GM12878 (cell line): ENCODE data around the gene SLC34A1. TPM values are rescaled to one million over a fixed set of nuclear protein-coding genes. Genes with fewer than 3 reads are reported as not detected.

Experiments used
- ATAC-seq: fragments of 200-7000 bp; cut with Tn5 transposase; 3 replicates; pipeline ENCODE4 v1.9.1; 2020; ENCODE audit warnings: mild to moderate bottlenecking, moderate library complexity
- BruUV-seq: library from RNA; stranded (reverse); fragments of 400-500 nt; replicated peaks from 2 replicates; lab custom pipeline; 2021; lab: Mats Ljungman, UMichigan
- CTCF ChIA-PET: fragments of 300-600 bp; sonication (Branson Sonifier 250); formaldehyde crosslinking; extraction: SDS; loops from one replicate; lab custom pipeline; 2021; ENCODE audit warnings: inconsistent platforms; lab: Yijun Ruan, JAX
- POLR2A ChIA-PET: fragments of 350-600 bp; formaldehyde crosslinking; extraction: SDS; loops from one replicate; lab custom pipeline; 2021; ENCODE audit warnings: inconsistent platforms; lab: Charles Lee
- RAD21 ChIA-PET: fragments of 300-600 bp; sonication (Branson Sonifier 250); formaldehyde crosslinking; loops from one replicate; lab custom pipeline; 2023; ENCODE audit warnings: antibody characterized with exemption; ENCODE audit not compliant: unreplicated experiment; lab: Charles Lee
- SMC1A ChIA-PET: fragments of 300-600 bp; sonication (Branson Sonifier 250); formaldehyde crosslinking; loops from one replicate; lab custom pipeline; 2023; ENCODE audit not compliant: unreplicated experiment, uncharacterized antibody; lab: Charles Lee
- DNase-seq: peaks from one replicate; pipeline ENCODE4 v3.0.0-alpha.2; 2011; ENCODE audit warnings: low read depth, low spot score
- FAIRE-seq: peaks from 3 replicates; lab custom pipeline; 2011; peaks lifted over from hg19 to GRCh38; lab: Jason Lieb, UNC
- H2AFZ ChIP-seq: 2 replicates; pipeline ENCODE4 v1.6.0; 2011; ENCODE audit warnings: low read depth, low read length, control low read depth; ENCODE audit not compliant: control insufficient read depth
- H3K27ac ChIP-seq: 2 replicates; pipeline ENCODE4 v1.5.1; 2011; ENCODE audit warnings: control low read depth; ENCODE audit not compliant: control insufficient read depth, insufficient read depth
- H3K27me3 ChIP-seq, 2 experiments: replicated peaks in 1 of 2; 2 replicates each; pipeline versions ENCODE4 v1.6.0 to v1.6.1; 2011; ENCODE audit warnings: low read length in 1 of 2; ENCODE audit not compliant: control insufficient read depth in 2 of 2, insufficient read depth in 2 of 2
- H3K36me3 ChIP-seq, 2 experiments: 2 replicates each; pipeline ENCODE4 v1.5.1; 2011; ENCODE audit warnings: low read length in 1 of 2; ENCODE audit not compliant: control insufficient read depth in 2 of 2, insufficient read depth in 2 of 2
- H3K4me1 ChIP-seq: 2 replicates; pipeline ENCODE4 v1.6.1; 2011; ENCODE audit warnings: mild to moderate bottlenecking, low read length, moderate library complexity, mixed read lengths; ENCODE audit not compliant: control insufficient read depth, insufficient read depth
- H3K4me2 ChIP-seq: 2 replicates; pipeline ENCODE4 v1.6.0; 2011; ENCODE audit warnings: control low read depth; ENCODE audit not compliant: control insufficient read depth, insufficient read depth
- H3K4me3 ChIP-seq: fragments of 200-600 bp; sonication (generic); 2 replicates; pipeline ENCODE4 v1.5.1; 2016
- H3K79me2 ChIP-seq: 2 replicates; pipeline ENCODE4 v1.6.0; 2011; ENCODE audit warnings: low read length; ENCODE audit not compliant: control insufficient read depth, insufficient read depth
- H3K9ac ChIP-seq: 2 replicates; pipeline ENCODE4 v1.8.0; 2011; ENCODE audit warnings: low read length, control low read depth, mixed read lengths; ENCODE audit not compliant: control insufficient read depth, insufficient read depth
- H3K9me3 ChIP-seq: replicated peaks from 3 replicates; pipeline ENCODE4 v1.5.1; 2011; ENCODE audit warnings: mild to moderate bottlenecking, low read length; ENCODE audit not compliant: control insufficient read depth, insufficient read depth
- H4K20me1 ChIP-seq: 2 replicates; pipeline ENCODE4 v1.6.0; 2011; ENCODE audit not compliant: control insufficient read depth, insufficient read depth
- SPI1 ChIP-seq: IDR thresholded peaks from 2 replicates; pipeline ENCODE4 v1.6.1; 2011; ENCODE audit warnings: low read depth, mild to moderate bottlenecking, low read length, moderate library complexity, borderline replicate concordance; ENCODE audit not compliant: insufficient read depth
- WGBS: methylation state at CpG from one replicate; pipeline ENCODE4 v1.1.6; 2016; ENCODE audit warnings: low lambda C conversion rate; ENCODE audit not compliant: insufficient replicate concordance, insufficient coverage; ENCODE audit errors: missing lambda C conversion rate; 5-methylcytosine and 5-hydroxymethylcytosine counted together
- in situ Hi-C: fragments of 300-500 bp; cut with MboI; formaldehyde crosslinking; loops from 9 replicates; pipeline ENCODE4 v1.14.3; 2018; ENCODE audit warnings: mixed read lengths
- intact Hi-C: fragments of 100-400 bp; cut with micrococcal nuclease; formaldehyde crosslinking; loops from one replicate; pipeline ENCODE4 v1.14.2; 2022; ENCODE audit not compliant: unreplicated experiment
- polyA plus RNA-seq, 11 experiments: library from polyadenylated mRNA; depleted of rRNA in 4 of 11; unstranded in 6 of 11; stranded (reverse) in 5 of 11; fragments of >200 nt; fragmentation: Nextera tagmentation in 4 of 11; fragmentation: Illumina TruSeq in 1 of 11; extraction: Ambion mirVana in 4 of 11; extraction: Trizol in 1 of 11; gene quantifications; 1 replicate in 1 of 11; 2 replicates in 10 of 11; pipeline versions ENCODE4 v1.2.1 to v1.2.3, GENCODE V29; 2011 to 2016; ENCODE audit warnings: inconsistent platforms in 2 of 11, missing spikeins in 2 of 11, low read depth in 1 of 11
- total RNA-seq, 4 experiments: library from RNA; depleted of rRNA in 3 of 4; stranded (reverse); fragments of >200 nt in 3 of 4; fragmentation: Illumina TruSeq in 1 of 4; extraction: Trizol in 1 of 4; gene quantifications; 2 replicates each; pipeline versions ENCODE4 v1.2.1 to v1.2.3, GENCODE V29; 2013 to 2021
- TF ChIP-seq, protein P1 (sequence below): fragments of 450-650 bp; IDR thresholded peaks from 2 replicates; pipeline ENCODE4 v1.6.1; 2017; ENCODE audit warnings: mild to moderate bottlenecking, low read depth, inconsistent platforms; ENCODE audit not compliant: poor library complexity, severe bottlenecking

Gene SLC34A1
- total and polyA plus RNA-seq, 10 of the 15 experiments (the other 5 are each of a cell fraction or from before 2014, with no cell fraction given): 0.03 to 0.14 (median 0.09) TPM; not detected in 2

- ChIA-PET RAD21 (interaction anchor here (0.6 to 11.0 kb wide), 9 partner anchors 9 to 121 kb away, joined by 3 to 288 read pairs (median 7); partner anchors contain the start of gene PRR7), SMC1A (interaction anchor here (1.2 to 7.2 kb wide), 9 partner anchors 9 to 41 kb away, joined by 3 to 73 read pairs (median 21); partner anchors contain the start of gene PRR7), CTCF (interaction anchor here (1.1 to 13.2 kb wide), 8 partner anchors 16 to 71 kb away, joined by 3 to 188 read pairs (median 10); partner anchors contain the start of genes PFN3 and PRR7)
- intact Hi-C loops (loop anchor here (2.0 kb wide), 1 partner anchor 18 kb away; no protein-coding TSS in a partner anchor), in situ Hi-C loops (no loop called here)
- H3K4me2 ChIP-seq: peak overlapping the region; percentile 65
- peaks cover 29 to 34% of the 10 kb centered on the region in 2 experiments; a peak in 3 of 4 replicates for H3K36me3 ChIP-seq
- BruUV-seq: no TSS peak
- peaks cover 49% of the 10 kb centered on the region for H3K4me1 ChIP-seq
- peak; percentile 0; the same call in 2 of the 3 replicates for ATAC-seq
- no peak overlapping the region for H2AFZ ChIP-seq
- 7% methylated on average over 7 of the region's 7 CpGs for WGBS
- TF ChIP-seq, protein P1, sequence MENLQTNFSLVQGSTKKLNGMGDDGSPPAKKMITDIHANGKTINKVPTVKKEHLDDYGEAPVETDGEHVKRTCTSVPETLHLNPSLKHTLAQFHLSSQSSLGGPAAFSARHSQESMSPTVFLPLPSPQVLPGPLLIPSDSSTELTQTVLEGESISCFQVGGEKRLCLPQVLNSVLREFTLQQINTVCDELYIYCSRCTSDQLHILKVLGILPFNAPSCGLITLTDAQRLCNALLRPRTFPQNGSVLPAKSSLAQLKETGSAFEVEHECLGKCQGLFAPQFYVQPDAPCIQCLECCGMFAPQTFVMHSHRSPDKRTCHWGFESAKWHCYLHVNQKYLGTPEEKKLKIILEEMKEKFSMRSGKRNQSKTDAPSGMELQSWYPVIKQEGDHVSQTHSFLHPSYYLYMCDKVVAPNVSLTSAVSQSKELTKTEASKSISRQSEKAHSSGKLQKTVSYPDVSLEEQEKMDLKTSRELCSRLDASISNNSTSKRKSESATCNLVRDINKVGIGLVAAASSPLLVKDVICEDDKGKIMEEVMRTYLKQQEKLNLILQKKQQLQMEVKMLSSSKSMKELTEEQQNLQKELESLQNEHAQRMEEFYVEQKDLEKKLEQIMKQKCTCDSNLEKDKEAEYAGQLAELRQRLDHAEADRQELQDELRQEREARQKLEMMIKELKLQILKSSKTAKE: no peak
- peak; percentile 29; the same call in 1 of the 2 replicates for TF ChIP-seq SPI1
- TF ChIP-seq, all 136 proteins: peak for 1
- Histone ChIP-seq H3K9me3 (no peaks in the 10 kb centered on the region), H3K9ac (peak overlapping the region; percentile 93), H3K27me3 (no peaks in the 10 kb centered on the region), H3K4me3 (peak overlapping the region; percentile 83; the same call in 1 of the 2 replicates), H3K79me2 (peaks cover 58% of the 10 kb centered on the region), H3K27ac (peak overlapping the region; percentile 94), H4K20me1 (no peaks in the 10 kb centered on the region)
- FAIRE-seq: no peak
- POLR2A ChIA-PET: interaction anchor here (0.9 to 13.4 kb wide), 9 partner anchors 9 to 168 kb away, joined by 3 to 358 read pairs (median 5); partner anchors contain the start of genes F12, PFN3 and PRR7
- no peak for DNase-seq
These were observed 46.7 kb downstream of the SLC34A1 start for GRCh38 chr5:177430972-177431316.
